ENCODE data around the gene ADRA1B.

- TF ChIP-seq EZH2 (IDR thresholded peaks at IDR 0.05; ENCODE audit: insufficient read depth, low read length), result no peak
- no peak for TF ChIP-seq CTCF (IDR thresholded peaks at IDR 0.05; ENCODE audit: insufficient read depth, low read depth, low read length)
These were observed 91.2 kb downstream of the ADRA1B start for GRCh38 chr5:160007514-160007913.
